Erythroblast (primary cell): ENCODE measurements around the gene KRTAP12-4.

Experiments used
- GATA1 ChIP-seq: IDR thresholded peaks from 2 replicates; pipeline ENCODE4 v1.6.1; 2011; ENCODE audit warnings: low read depth, mild to moderate bottlenecking, control low read depth, low read length, moderate library complexity
- POLR2A ChIP-seq: IDR thresholded peaks from 2 replicates; pipeline ENCODE4 v1.6.1; 2011; ENCODE audit warnings: mild to moderate bottlenecking, low read length

GRCh38 chr21:44667612-44668011 is 13.2 kb upstream of the KRTAP12-4 start:
- TF ChIP-seq POLR2A (no peak), GATA1 (no peak)
